Testis (tissue), 3 donors: Measurements from ENCODE around the gene FBXL17. TPM values are rescaled to one million over a fixed set of nuclear protein-coding genes. Genes with fewer than 3 reads are reported as not detected.

Source experiments
- DNase-seq: peaks from one replicate; pipeline ENCODE4 v3.0.0-alpha.2; 2019
- H3K27ac ChIP-seq, 2 donors: fragments of 200-600 bp; sonication (generic); one replicate each; pipeline ENCODE4 v1.5.1; 2019
- H3K27me3 ChIP-seq: fragments of 200-600 bp; sonication (generic); one replicate; pipeline ENCODE4 v1.5.1; 2019
- H3K36me3 ChIP-seq: fragments of 200-600 bp; sonication (generic); one replicate; pipeline ENCODE4 v1.5.1; 2017; ENCODE audit warnings: low read depth; ENCODE audit errors: missing control alignments
- H3K4me1 ChIP-seq: fragments of 200-600 bp; sonication (generic); one replicate; pipeline ENCODE4 v1.5.1; 2019
- H3K4me3 ChIP-seq, 2 donors: fragments of 200-600 bp; sonication (generic); one replicate each; pipeline ENCODE4 v1.5.1; 2017 to 2019
- H3K9me3 ChIP-seq: fragments of 200-600 bp; sonication (generic); one replicate; pipeline ENCODE4 v1.5.1; 2017
- CTCF ChIP-seq, 3 experiments: fragments of 450-650 bp in 2 of 3; fragments of 200-600 bp in 1 of 3; sonication (generic) in 1 of 3; IDR thresholded peaks; one replicate each; pipeline ENCODE4 v1.5.1; 2016 to 2019; ENCODE audit warnings: antibody characterized with exemption in 3 of 3, mild to moderate bottlenecking in 2 of 3, moderate library complexity in 1 of 3
- POLR2A ChIP-seq: fragments of 450-650 bp; IDR thresholded peaks from one replicate; pipeline ENCODE4 v1.6.1; 2017; ENCODE audit warnings: antibody characterized with exemption, mild to moderate bottlenecking, moderate library complexity
- WGBS, 2 donors: methylation state at CpG; one replicate each; pipeline ENCODE4 v1.1.5; 2018; 5-methylcytosine and 5-hydroxymethylcytosine counted together
- intact Hi-C: fragments of 100-400 bp; cut with DNase I; formaldehyde crosslinking; loops from one replicate; pipeline ENCODE4 v1.15.1; 2023; ENCODE audit warnings: low total_unique reads
- polyA plus RNA-seq: library from polyadenylated mRNA; stranded (reverse); fragments of 350-450 nt; fragmentation: Illumina TruSeq; extraction: RNeasy Lipid Tissue Mini Kit (QIAGEN cat#74804); gene quantifications from one replicate; pipeline ENCODE4 v1.2.3, GENCODE V29; 2014; ENCODE audit warnings: low read depth, low replicate concordance; ENCODE audit not compliant: insufficient read depth
- total RNA-seq, 2 donors: library from RNA; depleted of rRNA; stranded (reverse); fragments of >200 nt; gene quantifications; one replicate each; pipeline ENCODE4 v1.2.3, GENCODE V29; 2016

The FBXL17 gene
- total and polyA plus RNA-seq, 3 donors from 2014 or later = 20.7 to 25.1 (median 22.6) TPM

GRCh38 chr5:107868650-107869409 lies 513.1 kb downstream of the FBXL17 start:
- Histone ChIP-seq H3K36me3 (no peaks in the 10 kb centered on the region), H3K9me3 (no peaks in the 10 kb centered on the region), H3K27ac (no peak overlapping the region), H3K4me3 (no peak overlapping the region), H3K4me1 (no peaks in the 10 kb centered on the region), H3K27me3 (no peaks in the 10 kb centered on the region)
- intact Hi-C loops = no loop called here
- WGBS, 2 donors = 86 to 90% methylated on average over 7 of the region's 7 CpGs
- DNase-seq = no peak
- TF ChIP-seq POLR2A = no peak
- no peak for TF ChIP-seq CTCF (IDR thresholded peaks at IDR 0.05)

DNA sequence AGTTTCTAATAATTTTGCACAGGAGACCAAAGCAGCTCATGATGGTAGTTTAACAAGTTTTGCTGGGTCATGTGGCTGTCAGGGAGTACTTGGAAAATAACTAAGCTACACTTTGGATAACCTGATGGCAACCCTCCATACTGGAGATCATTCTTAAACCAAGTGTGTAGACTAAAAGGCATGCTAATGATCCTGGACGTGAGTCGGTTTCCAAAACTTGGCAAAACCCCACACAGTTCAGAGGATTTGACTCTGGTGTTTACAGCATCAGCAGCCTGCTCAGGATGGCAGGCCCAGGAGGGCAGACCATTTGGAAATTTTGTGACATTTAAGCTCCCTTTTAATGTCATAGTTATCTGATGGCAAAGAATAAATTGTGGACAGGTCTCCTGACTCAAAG lies 514.6 kb downstream of the FBXL17 start:
- no peak overlapping the region for H3K4me3 ChIP-seq
- 70 to 91% methylated on average over 2 of the region's 2 CpGs for WGBS, 2 donors
- no peaks in the 10 kb centered on the region for H3K4me1 ChIP-seq
- H3K9me3 ChIP-seq = no peaks in the 10 kb centered on the region
- no peak for TF ChIP-seq CTCF (IDR thresholded peaks at IDR 0.05)
- no peak for TF ChIP-seq POLR2A
- intact Hi-C loops = no loop called here
- H3K27ac ChIP-seq = no peak overlapping the region
- H3K36me3 ChIP-seq = no peaks in the 10 kb centered on the region
- no peaks in the 10 kb centered on the region for H3K27me3 ChIP-seq
- no peak for DNase-seq

DNA sequence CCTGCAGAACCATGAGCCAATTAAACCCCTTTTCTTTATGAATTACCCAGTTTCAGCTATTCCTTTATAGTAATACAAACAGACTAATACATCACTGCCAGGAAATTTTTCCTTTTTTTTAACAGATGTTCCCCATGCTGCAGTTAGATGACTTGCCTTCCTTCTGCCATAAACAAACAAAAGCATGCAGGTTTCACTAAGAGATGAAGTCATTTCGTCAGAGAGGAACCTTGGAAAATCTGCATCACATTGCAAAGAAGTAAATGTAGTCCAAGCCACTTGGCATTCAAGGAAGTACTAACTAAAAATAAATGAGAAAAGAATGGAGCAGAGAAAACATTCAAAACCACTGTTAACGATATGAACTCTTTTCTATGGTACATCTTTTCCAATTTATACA lies 517.1 kb downstream of the FBXL17 start:
- no peak overlapping the region for H3K4me3 ChIP-seq
- intact Hi-C loops = no loop called here
- H3K27me3 ChIP-seq = no peaks in the 10 kb centered on the region
- no peak overlapping the region for H3K27ac ChIP-seq
- WGBS, 2 donors = 77 to 80% methylated on average over 2 of the region's 2 CpGs
- H3K9me3 ChIP-seq = no peaks in the 10 kb centered on the region
- no peak for TF ChIP-seq POLR2A
- DNase-seq = no peak
- H3K4me1 ChIP-seq = no peaks in the 10 kb centered on the region
- no peaks in the 10 kb centered on the region for H3K36me3 ChIP-seq

DNA sequence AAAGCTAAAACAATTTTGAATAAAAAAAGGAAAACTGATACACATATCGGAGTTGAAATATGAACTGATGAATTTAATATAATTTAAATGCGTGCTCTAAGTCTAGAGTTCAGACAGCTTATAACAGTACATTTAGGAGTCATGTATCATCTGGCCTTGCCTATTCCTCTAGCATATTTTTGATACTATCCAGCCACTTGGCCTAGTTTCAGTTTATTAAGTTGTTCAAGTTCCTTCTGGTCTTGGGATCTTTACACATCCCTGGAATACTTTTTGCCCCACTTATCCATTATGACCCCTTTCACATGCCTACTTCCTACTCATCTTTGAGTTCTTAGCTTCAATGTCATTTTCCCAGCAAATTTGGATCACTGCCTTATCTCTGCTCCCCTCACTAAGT lies 518.8 kb downstream of the FBXL17 start:
- TF ChIP-seq POLR2A (no peak), CTCF (IDR thresholded peaks at IDR 0.05) (no peak)
- no peaks in the 10 kb centered on the region for H3K9me3 ChIP-seq

GRCh38 chr5:107861565-107861964 lies 520.3 kb downstream of the FBXL17 start:
- intact Hi-C loops = no loop called here
- H3K4me3 ChIP-seq = no peak overlapping the region
- H3K9me3 ChIP-seq = no peaks in the 10 kb centered on the region
- H3K27me3 ChIP-seq = no peaks in the 10 kb centered on the region
- no peak for DNase-seq
- TF ChIP-seq CTCF (IDR thresholded peaks at IDR 0.05) (no peak), POLR2A (no peak)
- H3K36me3 ChIP-seq = no peaks in the 10 kb centered on the region
- H3K27ac ChIP-seq = no peak overlapping the region
- WGBS, 2 donors = 88 to 93% methylated on average over 5 to 12 of the region's 12 CpGs
- H3K4me1 ChIP-seq = no peaks in the 10 kb centered on the region

More for the DNA sequence above, 518.8 kb downstream of the FBXL17 start:
- no peaks in the 10 kb centered on the region for H3K27me3 ChIP-seq
- no peak overlapping the region for H3K27ac ChIP-seq
- H3K36me3 ChIP-seq = no peaks in the 10 kb centered on the region
- no peaks in the 10 kb centered on the region for H3K4me1 ChIP-seq
- intact Hi-C loops = no loop called here
- DNase-seq = no peak
- WGBS, 2 donors = 90 to 100% methylated on average over 2 of the region's 2 CpGs
- no peak overlapping the region for H3K4me3 ChIP-seq
